ES-I3 (cell line): ENCODE data around the gene ICE1.
"Not testable (repeated sequence)": the region's sequence is repeated elsewhere in the genome, so short reads cannot be mapped to it uniquely, and the experiment has no call there.

Experiments
- H3K36me3 ChIP-seq: 2 replicates; pipeline ENCODE4 v1.6.1; 2013; ENCODE audit warnings: mild to moderate bottlenecking, low read length, control low read depth, moderate library complexity; ENCODE audit not compliant: insufficient read depth
- H3K4me1 ChIP-seq: 2 replicates; pipeline ENCODE4 v1.6.1; 2013; ENCODE audit warnings: mild to moderate bottlenecking, control low read depth, low read length; ENCODE audit not compliant: insufficient read depth
- H3K9ac ChIP-seq: 2 replicates; pipeline ENCODE4 v1.6.1; 2013; ENCODE audit warnings: low read depth, mild to moderate bottlenecking, low read length, moderate library complexity
- H3K9me3 ChIP-seq: 2 replicates; pipeline ENCODE4 v1.6.1; 2013; ENCODE audit warnings: mild to moderate bottlenecking, low read length, moderate library complexity; ENCODE audit not compliant: control insufficient read depth, insufficient read depth

Gene ICE1

DNA sequence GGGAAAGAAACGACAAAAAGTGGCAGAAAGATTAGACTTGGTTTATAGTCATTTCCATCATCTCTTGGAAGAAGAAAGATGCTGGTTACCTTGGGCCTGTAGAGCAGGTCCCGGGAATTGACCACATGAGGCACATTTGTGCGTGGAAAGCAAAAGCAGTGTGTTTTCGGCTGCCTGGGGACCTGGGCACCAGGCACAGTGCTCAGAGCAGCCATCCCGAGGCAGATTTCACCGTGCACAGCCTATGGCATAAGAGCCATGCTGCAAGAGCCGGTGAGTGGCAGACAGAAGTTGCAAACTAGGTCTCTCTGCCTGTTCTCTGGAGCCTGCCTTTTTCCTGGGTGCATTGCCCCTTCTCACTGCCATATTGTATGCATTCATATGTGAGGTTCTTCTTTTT is 77.0 kb downstream of the ICE1 start:
- H3K36me3 ChIP-seq = no peaks in the 10 kb centered on the region
- H3K4me1 ChIP-seq = peaks cover 4% of the 10 kb centered on the region
- H3K9me3 ChIP-seq = no peaks in the 10 kb centered on the region; the same call in 1 of the 2 replicates

DNA sequence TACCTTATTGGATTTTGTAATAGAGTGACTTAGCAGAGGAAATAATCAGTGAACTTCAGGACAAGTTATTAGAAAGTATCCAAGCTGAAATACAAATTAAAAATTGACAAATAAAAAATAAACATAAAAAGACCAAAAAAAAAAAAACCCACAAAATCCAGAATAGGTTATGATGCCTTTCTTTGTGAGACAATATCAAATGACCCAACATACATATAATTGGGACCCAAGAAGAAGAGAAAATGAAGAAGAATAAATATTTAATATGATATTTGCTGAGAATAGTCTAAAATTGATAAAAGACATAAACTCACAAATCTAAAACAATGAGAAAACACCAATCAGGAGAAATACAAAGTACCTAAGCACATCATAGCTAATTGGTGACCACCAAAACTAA is 81.8 kb downstream of the ICE1 start:
- Histone ChIP-seq H3K4me1 (no peaks in the 10 kb centered on the region), H3K9ac (no peak overlapping the region), H3K9me3 (no peaks in the 10 kb centered on the region; the same call in 1 of the 2 replicates), H3K36me3 (no peaks in the 10 kb centered on the region)

More for the DNA sequence above, 77.0 kb downstream of the ICE1 start:
- no peak overlapping the region for H3K9ac ChIP-seq

DNA sequence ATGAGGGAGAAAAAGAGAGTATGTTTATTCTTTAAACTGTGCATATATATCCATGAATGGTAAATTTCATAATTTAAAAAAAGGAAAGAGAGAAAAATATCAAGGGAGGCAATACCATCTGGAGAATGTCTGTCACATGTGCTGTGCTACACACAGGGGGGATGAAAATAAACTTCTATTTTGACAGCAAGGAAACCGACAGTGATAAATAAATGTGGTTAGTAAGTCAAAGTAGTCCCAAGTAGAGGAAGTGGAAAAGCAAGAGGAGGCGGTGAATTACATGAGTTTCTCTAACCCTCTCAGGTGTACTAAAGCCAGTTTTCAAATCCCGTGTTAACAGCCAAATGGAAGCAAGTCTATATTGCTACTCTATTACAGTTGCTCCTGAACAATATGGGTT is 83.3 kb downstream of the ICE1 start:
- Histone ChIP-seq H3K4me1 (no peaks in the 10 kb centered on the region), H3K36me3 (no peaks in the 10 kb centered on the region), H3K9ac (no peak overlapping the region), H3K9me3 (no peaks in the 10 kb centered on the region; the same call in 1 of the 2 replicates)

DNA sequence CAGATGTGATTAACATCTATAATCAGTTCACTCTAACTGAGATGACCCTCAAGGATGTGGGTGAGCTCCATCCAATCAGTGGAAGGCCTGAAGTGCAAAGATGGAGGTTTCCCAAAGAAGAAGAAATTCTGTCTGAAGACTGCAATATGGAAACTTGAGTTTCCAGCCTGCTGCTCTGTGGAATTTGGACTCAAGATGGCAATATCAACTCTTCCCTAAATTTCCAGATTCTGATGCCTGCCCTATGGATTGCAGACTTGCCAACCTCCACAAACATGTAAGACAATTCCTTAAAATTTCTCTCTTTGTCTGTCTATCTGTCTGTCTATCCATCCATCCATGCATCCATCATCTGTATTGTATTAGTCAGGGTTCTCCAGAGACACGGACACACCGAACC is 85.9 kb downstream of the ICE1 start:
- no peak overlapping the region for H3K9ac ChIP-seq
- peaks cover 2% of the 10 kb centered on the region; the same call in 1 of the 2 replicates for H3K9me3 ChIP-seq
- H3K36me3 ChIP-seq = no peaks in the 10 kb centered on the region
- H3K4me1 ChIP-seq = no peaks in the 10 kb centered on the region

DNA sequence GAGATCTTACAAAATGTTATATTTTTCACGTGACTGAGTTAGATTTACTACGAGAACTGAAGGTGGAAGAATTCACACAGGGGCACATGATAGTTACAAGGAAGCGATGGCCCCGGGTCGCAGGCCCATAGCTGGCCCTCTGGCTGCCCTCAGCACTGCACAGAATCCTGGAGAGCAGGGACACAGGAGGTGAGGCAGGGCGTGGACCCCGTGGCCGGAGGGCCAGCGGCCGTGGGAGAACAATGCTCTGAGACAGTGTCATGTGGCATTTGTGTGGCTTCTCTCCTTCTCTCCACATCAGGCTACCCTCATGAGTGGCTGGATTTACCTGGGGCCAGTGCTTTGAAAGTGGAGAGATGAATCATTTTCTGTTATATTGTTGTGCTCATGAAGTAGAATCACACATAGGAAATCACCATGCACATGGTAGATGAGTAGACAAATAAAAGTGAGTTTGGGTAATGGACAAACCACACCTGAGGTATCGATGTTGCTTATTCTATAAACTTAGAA is 89.5 kb downstream of the ICE1 start:
- Histone ChIP-seq H3K4me1 (no peaks in the 10 kb centered on the region), H3K36me3 (no peaks in the 10 kb centered on the region), H3K9me3 (peaks cover 13% of the 10 kb centered on the region), H3K9ac (no peak overlapping the region)

DNA sequence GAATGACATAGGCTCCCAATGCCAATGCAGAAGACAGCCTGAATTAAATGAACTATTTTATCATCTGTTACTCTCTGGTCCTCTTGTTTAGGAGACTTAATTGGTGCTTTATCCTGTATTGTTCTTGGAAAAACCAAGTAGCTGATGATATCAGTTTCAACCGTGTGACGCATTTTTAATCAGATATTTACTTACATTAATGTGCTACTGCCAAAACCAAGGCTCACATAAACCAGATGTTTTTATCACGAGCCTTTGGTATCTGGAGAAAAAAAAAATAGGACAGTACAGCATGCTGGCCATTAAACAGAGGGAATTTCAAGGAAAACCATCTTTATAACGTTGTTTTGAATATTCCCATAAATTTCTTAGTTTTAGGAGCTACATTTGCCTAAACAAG is 90.1 kb downstream of the ICE1 start:
- H3K36me3 ChIP-seq = no peaks in the 10 kb centered on the region
- peaks cover 13% of the 10 kb centered on the region for H3K9me3 ChIP-seq
- no peaks in the 10 kb centered on the region for H3K4me1 ChIP-seq
- no peak overlapping the region for H3K9ac ChIP-seq

DNA sequence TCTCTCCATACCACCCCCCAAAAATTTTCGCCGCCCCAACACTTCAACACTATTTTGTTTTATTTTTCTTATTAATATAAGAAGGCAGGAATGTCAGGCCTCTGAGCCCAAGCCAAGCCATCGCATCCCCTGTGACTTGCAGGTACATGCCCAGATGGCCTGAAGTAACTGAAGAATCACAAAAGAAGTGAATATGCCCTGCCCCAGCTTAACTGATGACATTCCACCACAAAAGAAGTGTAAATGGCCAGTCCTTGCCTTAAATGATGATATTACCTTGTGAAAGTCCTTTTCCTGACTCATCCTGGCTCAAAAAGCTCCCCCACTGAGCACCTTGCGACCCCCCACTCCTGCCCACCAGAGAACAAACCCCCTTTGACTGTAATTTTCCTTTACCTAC is 98.1 kb downstream of the ICE1 start:
- 0 out of 2 replicates have a peak overlapping the region, but pooled peaks have one; percentile 41 for H3K9ac ChIP-seq

DNA sequence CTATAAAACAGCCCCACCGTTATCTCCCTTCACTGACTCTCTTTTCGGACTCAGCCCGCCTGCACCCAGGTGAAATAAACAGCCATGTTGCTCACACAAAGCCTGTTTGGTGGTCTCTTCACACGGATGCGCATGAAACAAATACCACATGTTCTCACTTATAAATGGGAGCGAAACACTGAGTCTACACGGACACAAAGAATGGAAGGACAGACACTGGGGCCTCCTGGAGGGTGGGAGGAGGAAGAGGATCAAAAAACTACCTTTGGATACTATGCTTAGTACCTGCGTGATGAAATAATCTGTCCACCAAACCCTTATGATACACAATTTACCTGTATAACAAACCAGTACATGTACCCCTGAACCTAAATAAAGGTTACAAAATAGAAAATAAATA is 98.6 kb downstream of the ICE1 start:
- H3K4me1 ChIP-seq = peaks cover 24% of the 10 kb centered on the region
- no peaks in the 10 kb centered on the region for H3K9me3 ChIP-seq
- peak overlapping the region; percentile 41; the same call in 1 of the 2 replicates for H3K9ac ChIP-seq
- H3K36me3 ChIP-seq = no peaks in the 10 kb centered on the region

More for the DNA sequence above, 98.1 kb downstream of the ICE1 start:
- H3K9me3 ChIP-seq, H3K36me3 ChIP-seq: not testable (repeated sequence)
- H3K4me1 ChIP-seq = peaks cover 24% of the 10 kb centered on the region

DNA sequence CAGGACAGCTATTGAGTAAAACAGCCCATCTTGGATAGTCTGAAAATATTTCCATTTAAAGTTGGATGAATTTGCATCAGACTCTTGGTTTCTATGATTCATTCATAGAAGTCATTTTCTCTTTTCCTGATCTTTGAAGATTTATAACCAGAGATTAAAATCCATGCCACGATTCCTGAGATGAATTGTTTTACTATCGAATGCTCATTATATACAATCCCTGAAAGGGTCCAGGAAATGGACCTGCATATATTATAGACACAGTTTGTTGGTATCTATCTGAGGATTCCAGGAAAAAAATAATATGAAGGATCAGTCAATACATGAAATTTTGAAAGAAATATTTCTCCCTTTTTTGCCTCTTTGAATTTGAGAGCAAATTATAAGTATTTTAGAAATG is 99.0 kb downstream of the ICE1 start:
- H3K9me3 ChIP-seq = no peaks in the 10 kb centered on the region; the same call in 1 of the 2 replicates
- H3K36me3 ChIP-seq = no peaks in the 10 kb centered on the region
- H3K4me1 ChIP-seq = peaks cover 24% of the 10 kb centered on the region
- H3K9ac ChIP-seq = peak overlapping the region; percentile 41; the same call in 1 of the 2 replicates

DNA sequence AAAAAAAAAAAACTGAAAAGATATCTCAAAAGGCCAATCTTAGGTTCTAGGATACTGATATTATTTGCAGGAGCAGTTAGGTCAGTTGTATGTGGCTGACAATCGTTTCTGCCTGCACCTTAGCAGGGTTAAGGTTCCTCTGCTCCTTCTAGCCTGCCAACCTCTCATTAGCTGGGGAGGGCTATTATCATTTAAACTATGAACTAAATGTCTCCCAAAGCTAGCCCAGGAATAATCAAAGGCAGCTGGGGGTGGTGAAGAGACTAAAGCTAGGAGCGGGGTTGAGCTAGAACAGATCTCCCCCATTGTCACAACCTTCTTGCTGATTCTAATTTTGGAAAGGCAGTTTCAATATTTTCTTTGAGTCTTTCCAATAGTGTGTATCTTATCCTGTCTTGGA is 99.9 kb downstream of the ICE1 start:
- no peaks in the 10 kb centered on the region for H3K36me3 ChIP-seq
- H3K9me3 ChIP-seq = no peaks in the 10 kb centered on the region; the same call in none of the 2 replicates
- no peak overlapping the region for H3K9ac ChIP-seq

DNA sequence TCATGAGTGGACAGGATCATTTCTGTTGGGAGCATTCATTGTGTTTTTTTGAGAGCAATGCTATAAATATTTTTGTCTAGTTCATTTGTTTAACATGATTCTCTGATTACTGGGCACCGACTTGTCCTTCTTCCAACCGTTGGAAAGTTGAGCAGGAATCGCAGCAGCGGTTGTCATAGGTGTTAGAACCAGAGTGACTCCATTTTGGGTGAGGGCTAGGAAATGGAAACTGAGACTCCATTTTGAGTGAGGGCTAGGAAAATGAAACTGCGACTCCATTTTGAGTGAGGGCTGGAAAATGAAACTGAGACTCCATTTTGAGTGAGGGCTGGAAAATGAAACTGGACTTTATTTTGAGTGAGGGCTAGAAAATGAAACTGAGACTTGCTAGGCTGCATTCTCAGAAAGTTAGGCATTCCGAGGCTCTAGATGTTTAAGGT is 100.6 kb downstream of the ICE1 start:
- H3K36me3 ChIP-seq = no peaks in the 10 kb centered on the region
- no peaks in the 10 kb centered on the region; the same call in none of the 2 replicates for H3K9me3 ChIP-seq
- H3K4me1 ChIP-seq = peaks cover 24% of the 10 kb centered on the region
- H3K9ac ChIP-seq = no peak overlapping the region

More for the DNA sequence above, 99.9 kb downstream of the ICE1 start:
- peaks cover 24% of the 10 kb centered on the region for H3K4me1 ChIP-seq

DNA sequence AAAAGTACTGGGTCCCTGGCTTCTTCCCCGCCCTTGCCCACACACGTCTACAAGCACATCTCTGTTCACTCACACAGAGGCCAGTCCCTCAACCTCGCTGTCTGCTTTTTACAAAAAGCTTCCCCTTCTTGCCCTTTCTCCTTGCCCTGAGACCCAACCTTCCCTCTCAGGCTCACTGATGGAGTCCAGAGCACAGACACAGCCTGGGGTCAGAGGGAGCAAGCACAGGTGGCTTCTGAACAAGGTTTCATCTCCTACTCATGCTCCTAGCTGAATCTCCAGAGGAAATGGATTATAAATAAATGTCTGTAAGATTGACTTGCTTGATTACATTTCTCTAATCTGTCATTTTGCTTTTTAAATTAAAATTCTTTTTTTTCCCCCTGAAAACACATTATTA is 101.8 kb downstream of the ICE1 start:
- H3K9ac ChIP-seq = no peak overlapping the region
- H3K4me1 ChIP-seq = peaks cover 24% of the 10 kb centered on the region
- no peaks in the 10 kb centered on the region for H3K36me3 ChIP-seq
- no peaks in the 10 kb centered on the region; the same call in none of the 2 replicates for H3K9me3 ChIP-seq

DNA sequence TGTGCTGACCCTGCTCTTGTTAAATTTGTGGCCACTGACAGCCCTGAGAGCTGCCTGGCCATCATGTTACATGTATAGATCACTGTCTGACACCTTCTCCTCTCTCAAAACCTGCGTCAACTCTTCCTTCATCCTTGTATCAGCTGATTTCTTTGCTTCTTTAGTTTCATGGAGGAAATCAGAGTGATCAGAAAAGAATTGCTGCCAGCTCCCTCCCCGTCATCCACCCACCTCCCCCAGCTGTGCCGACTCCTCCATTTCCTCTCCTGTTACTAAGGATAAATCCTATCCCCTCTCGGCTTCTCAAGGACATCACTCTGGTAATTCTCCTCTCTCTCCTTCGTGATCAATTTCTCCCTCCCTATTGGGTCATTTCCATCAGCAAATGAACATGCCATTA is 108.9 kb downstream of the ICE1 start:
- Histone ChIP-seq H3K36me3 (no peaks in the 10 kb centered on the region), H3K4me1 (no peaks in the 10 kb centered on the region), H3K9ac (no peak overlapping the region), H3K9me3 (no peaks in the 10 kb centered on the region; the same call in none of the 2 replicates)

DNA sequence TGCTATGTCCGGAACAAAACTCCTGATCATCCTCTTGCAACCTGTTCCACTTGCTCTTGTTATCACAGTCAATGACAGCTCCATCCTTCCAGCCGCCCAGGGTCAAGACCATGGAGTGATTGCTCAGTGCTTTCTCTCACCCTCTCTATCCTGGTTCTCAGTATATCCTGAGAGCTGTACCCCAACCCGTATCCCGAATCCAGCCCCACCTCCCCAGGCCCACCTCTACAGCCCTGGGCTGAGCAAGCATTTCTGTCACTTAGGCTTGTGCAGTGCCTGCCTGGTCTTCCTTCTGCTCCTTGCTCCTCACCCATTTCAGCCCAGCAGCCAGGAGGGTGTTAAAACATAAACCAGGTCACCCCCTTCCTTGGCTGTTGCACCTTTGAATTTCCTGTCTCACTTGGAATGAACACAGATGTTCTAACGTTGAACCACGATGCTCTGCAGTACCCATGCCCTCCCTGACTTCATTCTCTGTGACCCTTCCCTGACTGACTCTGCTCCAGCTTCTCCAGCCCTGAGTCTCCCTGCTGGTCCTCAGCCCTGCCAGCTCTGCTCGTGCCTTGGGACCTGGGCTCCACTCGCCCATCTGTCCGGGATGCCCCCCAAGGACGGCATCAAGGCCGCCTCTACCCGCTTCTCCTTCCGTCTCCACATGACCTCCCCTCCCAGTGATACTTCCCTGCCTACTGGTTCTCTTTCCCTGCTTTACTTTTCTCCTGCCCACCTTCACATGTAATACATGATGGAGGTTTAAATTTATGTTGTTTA is 110.0 kb downstream of the ICE1 start:
- Histone ChIP-seq H3K9ac (no peak overlapping the region), H3K4me1 (no peaks in the 10 kb centered on the region), H3K36me3 (no peaks in the 10 kb centered on the region), H3K9me3 (no peaks in the 10 kb centered on the region; the same call in 1 of the 2 replicates)

DNA sequence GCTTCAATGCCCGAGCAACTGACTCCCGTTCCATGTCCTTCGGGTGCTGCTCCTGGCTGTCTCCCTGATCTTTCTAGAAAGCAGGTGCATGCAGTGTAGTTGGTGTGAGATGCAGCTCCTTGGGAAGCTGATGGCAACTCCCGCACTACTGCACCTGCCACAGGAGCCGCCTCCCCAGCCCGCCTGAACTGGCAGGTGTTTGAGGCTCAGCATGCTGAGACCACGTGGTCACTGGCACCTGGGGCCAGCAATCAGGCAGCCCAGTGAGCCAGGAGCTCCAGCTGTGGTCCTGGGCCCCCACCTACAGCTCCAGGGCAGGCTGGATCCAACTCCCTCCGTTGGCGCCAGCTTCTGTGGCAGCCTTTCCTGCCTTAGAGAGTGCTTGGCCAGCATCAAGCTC is 111.5 kb downstream of the ICE1 start:
- no peaks in the 10 kb centered on the region for H3K9me3 ChIP-seq
- no peaks in the 10 kb centered on the region for H3K36me3 ChIP-seq
- no peaks in the 10 kb centered on the region for H3K4me1 ChIP-seq
- no peak overlapping the region for H3K9ac ChIP-seq
